ENCODE data around the gene SAMD14.

Gene SAMD14

DNA sequence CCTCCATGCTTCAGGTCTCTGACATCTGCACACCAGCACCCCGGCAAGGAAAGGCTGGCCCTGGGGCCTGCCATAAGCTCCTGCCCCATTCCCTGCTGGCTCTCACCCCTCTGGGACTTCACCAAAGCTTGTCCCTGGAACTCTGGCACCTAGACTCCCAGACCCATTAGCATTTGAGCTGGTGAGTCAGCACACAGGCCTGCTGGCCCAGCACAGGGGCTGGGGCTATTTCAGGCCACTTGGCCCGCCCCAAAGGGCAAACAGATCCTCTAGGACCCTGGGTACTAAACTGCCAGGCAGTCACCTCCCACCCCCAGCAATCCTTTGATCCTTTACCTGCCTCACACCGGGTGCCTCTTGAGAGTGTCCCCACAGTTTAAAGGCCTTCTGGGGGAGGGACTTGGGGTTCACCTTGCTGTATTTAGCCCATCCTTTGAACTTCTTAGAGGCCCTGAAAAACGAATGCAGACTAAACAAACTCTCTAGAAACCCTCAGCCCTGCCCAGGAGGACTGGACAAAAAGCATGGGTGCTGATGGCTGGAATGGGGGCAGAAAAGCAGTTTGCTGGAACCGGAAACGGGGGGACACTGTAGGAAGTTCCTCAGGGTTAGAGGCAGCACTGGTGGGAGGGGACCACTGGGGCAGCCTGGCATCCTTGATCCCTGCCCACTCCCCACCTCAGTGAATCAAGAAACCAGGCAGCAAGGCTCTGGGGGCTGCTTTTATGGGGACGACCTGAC is 3.2 kb upstream of the SAMD14 start:
- no peak overlapping the region for H4K91ac ChIP-seq (ENCODE audit: low read length)
- H3K4me1 ChIP-seq (ENCODE audit: control insufficient read depth, insufficient read depth, low read depth, low read length): peaks cover 48% of the 10 kb centered on the region
- peak overlapping the region in 1 of 2 experiments; percentile 36 for H3K23ac ChIP-seq (ENCODE audit: low read length in 2 of 2)
- H2BK15ac ChIP-seq (ENCODE audit: low read depth, poor library complexity, severe bottlenecking): no peak overlapping the region
- WGBS: 49% methylated on average over 4 of the region's 7 CpGs
- no peak overlapping the region for H2BK120ac ChIP-seq (ENCODE audit: low read depth, low read length)
- peaks cover 28% of the 10 kb centered on the region for H3K79me1 ChIP-seq (replicated peaks; ENCODE audit: low read length, poor library complexity, severe bottlenecking)
- H3K14ac ChIP-seq (ENCODE audit: low read length in 2 of 2): peak overlapping the region in 1 of 2 experiments; percentile 49
- H2BK12ac ChIP-seq (ENCODE audit: low read length in 2 of 2): peak overlapping the region; percentile 16 to 44
- H3K27ac ChIP-seq (ENCODE audit: low read length, poor library complexity, severe bottlenecking): peak overlapping the region; percentile 48
- H3K9me3 ChIP-seq (ENCODE audit: control insufficient read depth, low read length): no peaks in the 10 kb centered on the region
- no peak overlapping the region for H3K4me3 ChIP-seq (ENCODE audit: insufficient read depth in 1 of 2, low read depth in 1 of 2, low read length in 2 of 2)
- H4K8ac ChIP-seq (ENCODE audit: low read length): peak overlapping the region; percentile 75
- H3K18ac ChIP-seq (ENCODE audit: low read depth in 1 of 2, low read length in 2 of 2): peak overlapping the region in 1 of 2 experiments; percentile 74
- no peak overlapping the region for H2BK5ac ChIP-seq (ENCODE audit: low read depth, low read length, poor library complexity, severe bottlenecking)
- no peak overlapping the region for H3K4me2 ChIP-seq (ENCODE audit: low read length, poor library complexity, severe bottlenecking)
- H2AFZ ChIP-seq (ENCODE audit: low read depth, low read length): no peak overlapping the region
- peak overlapping the region; percentile 32 for H3K9ac ChIP-seq (ENCODE audit: low read length)
- H3K36me3 ChIP-seq (ENCODE audit: control insufficient read depth in 1 of 2, insufficient read depth in 2 of 2, low read depth in 1 of 2, low read length in 2 of 2): peaks cover 35 to 60% of the 10 kb centered on the region in 2 experiments
- no peaks in the 10 kb centered on the region for H3K27me3 ChIP-seq (ENCODE audit: control insufficient read depth in 1 of 2, insufficient read depth in 1 of 2, low read length in 2 of 2)
- peak overlapping the region in 1 of 2 experiments; percentile 20 for H3K4ac ChIP-seq (ENCODE audit: low read depth in 1 of 2, low read length in 2 of 2)
- DNase-seq: peak; percentile 77
- peak overlapping the region; percentile 71 for H2AK5ac ChIP-seq (ENCODE audit: low read length, severe bottlenecking)

DNA sequence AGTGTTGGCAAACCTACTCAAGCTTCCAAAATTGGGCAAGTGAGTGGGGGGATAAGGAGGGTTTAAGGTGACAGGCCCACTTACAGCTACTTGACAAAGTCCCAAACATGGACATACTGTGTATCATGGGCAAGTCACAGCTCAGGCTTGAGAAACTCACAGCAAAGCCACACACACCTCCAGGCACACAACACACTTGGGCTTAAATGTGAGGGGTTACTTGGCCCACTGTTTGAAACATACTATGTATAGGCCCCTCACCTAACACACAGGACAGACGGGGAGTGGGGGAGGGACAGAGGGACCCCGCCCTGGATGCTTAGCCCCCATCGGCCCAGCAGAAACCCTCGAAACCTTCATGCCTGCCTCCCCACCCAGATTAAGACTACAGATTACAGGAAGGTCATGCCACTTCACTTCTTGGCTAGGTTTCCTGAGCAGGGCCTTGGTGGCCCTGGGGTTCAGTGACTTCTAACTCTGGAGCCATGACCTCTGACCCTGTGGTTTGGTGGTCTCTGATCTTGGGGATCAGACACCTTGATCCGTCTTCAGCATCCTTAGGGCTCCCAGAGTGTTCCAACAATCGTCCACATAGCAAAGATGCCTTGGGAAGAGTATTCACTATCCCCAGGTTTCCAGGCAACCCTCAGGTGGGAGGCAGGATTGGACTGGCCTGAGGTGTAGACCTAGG is 2.3 kb upstream of the SAMD14 start:
- H2BK15ac ChIP-seq (ENCODE audit: low read depth, poor library complexity, severe bottlenecking): no peak overlapping the region
- H3K9me3 ChIP-seq (ENCODE audit: control insufficient read depth, low read length): no peaks in the 10 kb centered on the region
- H3K18ac ChIP-seq (ENCODE audit: low read depth in 1 of 2, low read length in 2 of 2): no peak overlapping the region
- no peak overlapping the region for H2AFZ ChIP-seq (ENCODE audit: low read depth, low read length)
- peaks cover 20% of the 10 kb centered on the region for H3K79me1 ChIP-seq (replicated peaks; ENCODE audit: low read length, poor library complexity, severe bottlenecking)
- peak overlapping the region; percentile 47 for H4K91ac ChIP-seq (ENCODE audit: low read length)
- H2BK12ac ChIP-seq (ENCODE audit: low read length in 2 of 2): peak overlapping the region in 1 of 2 experiments; percentile 39
- no peak overlapping the region for H2BK120ac ChIP-seq (ENCODE audit: low read depth, low read length)
- H3K23ac ChIP-seq (ENCODE audit: low read length in 2 of 2): no peak overlapping the region
- peak overlapping the region; percentile 71 for H2AK5ac ChIP-seq (ENCODE audit: low read length, severe bottlenecking)
- DNase-seq: no peak
- peaks cover 51% of the 10 kb centered on the region for H3K4me1 ChIP-seq (ENCODE audit: control insufficient read depth, insufficient read depth, low read depth, low read length)
- 95% methylated on average over 6 of the region's 6 CpGs for WGBS
- H3K27ac ChIP-seq (ENCODE audit: low read length, poor library complexity, severe bottlenecking): no peak overlapping the region
- H3K4ac ChIP-seq (ENCODE audit: low read depth in 1 of 2, low read length in 2 of 2): no peak overlapping the region
- peaks cover 26 to 50% of the 10 kb centered on the region in 2 experiments for H3K36me3 ChIP-seq (ENCODE audit: control insufficient read depth in 1 of 2, insufficient read depth in 2 of 2, low read depth in 1 of 2, low read length in 2 of 2)
- no peak overlapping the region for H3K4me3 ChIP-seq (ENCODE audit: insufficient read depth in 1 of 2, low read depth in 1 of 2, low read length in 2 of 2)
- no peak overlapping the region for H2BK5ac ChIP-seq (ENCODE audit: low read depth, low read length, poor library complexity, severe bottlenecking)
- no peak overlapping the region for H3K4me2 ChIP-seq (ENCODE audit: low read length, poor library complexity, severe bottlenecking)
- no peak overlapping the region for H3K9ac ChIP-seq (ENCODE audit: low read length)
- no peak overlapping the region for H3K14ac ChIP-seq (ENCODE audit: low read length in 2 of 2)
- no peak overlapping the region for H4K8ac ChIP-seq (ENCODE audit: low read length)
- no peaks in the 10 kb centered on the region for H3K27me3 ChIP-seq (ENCODE audit: control insufficient read depth in 1 of 2, insufficient read depth in 1 of 2, low read length in 2 of 2)

DNA sequence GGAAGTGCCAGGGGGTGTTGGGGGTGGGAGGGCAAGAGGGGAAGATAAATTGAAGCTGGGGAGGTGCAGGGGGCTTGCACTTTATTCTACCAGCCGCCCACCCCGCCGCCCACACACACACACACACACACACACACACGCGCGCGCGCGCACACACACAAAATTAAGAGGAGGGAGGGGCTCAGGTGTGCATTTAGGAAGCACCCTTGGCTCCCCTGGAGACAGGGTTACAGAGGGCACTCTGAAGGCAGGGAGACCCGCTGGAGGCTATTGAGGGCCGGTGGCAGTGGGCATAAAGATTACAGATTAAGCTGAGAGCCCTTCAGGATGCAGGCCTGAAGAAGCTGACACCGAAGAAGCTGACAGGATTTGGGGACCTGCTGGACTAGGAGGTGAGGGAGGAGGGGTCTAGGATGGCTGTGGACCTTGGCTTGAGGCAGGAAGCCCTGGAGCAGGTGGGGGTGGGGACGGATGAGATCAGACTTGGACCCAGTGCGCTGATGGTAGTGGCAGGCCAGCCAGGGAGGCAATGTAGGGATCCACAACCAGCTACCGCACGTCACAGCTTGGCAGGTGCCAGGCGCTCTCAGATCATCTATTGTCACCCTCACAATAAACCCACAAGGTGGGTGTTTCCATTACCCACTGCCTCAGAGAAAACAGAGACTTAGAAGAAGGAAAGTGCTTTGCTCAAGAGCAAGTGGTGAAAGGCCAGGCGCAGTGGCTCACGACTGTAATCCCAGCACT is 772 bp upstream of the SAMD14 start:
- no peak overlapping the region for H3K9ac ChIP-seq (ENCODE audit: low read length)
- H3K27me3 ChIP-seq (ENCODE audit: control insufficient read depth in 1 of 2, insufficient read depth in 1 of 2, low read length in 2 of 2): no peaks in the 10 kb centered on the region
- peak overlapping the region; percentile 49 for H2BK120ac ChIP-seq (ENCODE audit: low read depth, low read length)
- no peak overlapping the region for H2BK15ac ChIP-seq (ENCODE audit: low read depth, poor library complexity, severe bottlenecking)
- H3K4me3 ChIP-seq (ENCODE audit: insufficient read depth in 1 of 2, low read depth in 1 of 2, low read length in 2 of 2): peak overlapping the region in 1 of 2 experiments; percentile 75
- peak overlapping the region; percentile 95 for H3K4me2 ChIP-seq (ENCODE audit: low read length, poor library complexity, severe bottlenecking)
- no peak overlapping the region for H4K91ac ChIP-seq (ENCODE audit: low read length)
- H3K9me3 ChIP-seq (ENCODE audit: control insufficient read depth, low read length): no peaks in the 10 kb centered on the region
- H4K8ac ChIP-seq (ENCODE audit: low read length): no peak overlapping the region
- H3K23ac ChIP-seq (ENCODE audit: low read length in 2 of 2): peak overlapping the region in 1 of 2 experiments; percentile 90
- no peak overlapping the region for H3K4ac ChIP-seq (ENCODE audit: low read depth in 1 of 2, low read length in 2 of 2)
- peaks cover 12% of the 10 kb centered on the region for H3K79me1 ChIP-seq (replicated peaks; ENCODE audit: low read length, poor library complexity, severe bottlenecking)
- H3K4me1 ChIP-seq (ENCODE audit: control insufficient read depth, insufficient read depth, low read depth, low read length): peaks cover 47% of the 10 kb centered on the region
- H3K18ac ChIP-seq (ENCODE audit: low read depth in 1 of 2, low read length in 2 of 2): peak overlapping the region in 1 of 2 experiments; percentile 83
- no peak overlapping the region for H2AK5ac ChIP-seq (ENCODE audit: low read length, severe bottlenecking)
- H2BK12ac ChIP-seq (ENCODE audit: low read length in 2 of 2): peak overlapping the region in 1 of 2 experiments; percentile 54
- no peak overlapping the region for H2BK5ac ChIP-seq (ENCODE audit: low read depth, low read length, poor library complexity, severe bottlenecking)
- no peak overlapping the region for H3K14ac ChIP-seq (ENCODE audit: low read length in 2 of 2)
- 33% methylated on average over 13 of the region's 19 CpGs for WGBS
- no peak for DNase-seq
- H3K27ac ChIP-seq (ENCODE audit: low read length, poor library complexity, severe bottlenecking): no peak overlapping the region
- no peak overlapping the region for H2AFZ ChIP-seq (ENCODE audit: low read depth, low read length)
- H3K36me3 ChIP-seq (ENCODE audit: control insufficient read depth in 1 of 2, insufficient read depth in 2 of 2, low read depth in 1 of 2, low read length in 2 of 2): peaks cover 14 to 38% of the 10 kb centered on the region in 2 experiments

Measured in mesenchymal stem cell (in vitro differentiated cells and primary cell).